Breast epithelium (tissue), 3 donors: ENCODE results near the gene FRMD4A.

Experiments used
- POLR2A ChIP-seq: fragments of 450-650 bp; IDR thresholded peaks from one replicate; pipeline ENCODE4 v1.6.1; 2016; ENCODE audit warnings: antibody characterized with exemption, mild to moderate bottlenecking, moderate library complexity
- POLR2AphosphoS5 ChIP-seq, 3 donors: sonication (generic); formaldehyde crosslinking; IDR thresholded peaks; one replicate each; pipeline ENCODE4 v1.6.1; 2017; ENCODE audit warnings: antibody characterized with exemption in 3 of 3
- TF ChIP-seq, protein P1 (sequence below), 3 donors: fragments of 450-650 bp; IDR thresholded peaks; one replicate each; pipeline ENCODE4 v1.5.1; 2016 to 2017; ENCODE audit warnings: antibody characterized with exemption in 3 of 3, mild to moderate bottlenecking in 3 of 3, moderate library complexity in 3 of 3

DNA sequence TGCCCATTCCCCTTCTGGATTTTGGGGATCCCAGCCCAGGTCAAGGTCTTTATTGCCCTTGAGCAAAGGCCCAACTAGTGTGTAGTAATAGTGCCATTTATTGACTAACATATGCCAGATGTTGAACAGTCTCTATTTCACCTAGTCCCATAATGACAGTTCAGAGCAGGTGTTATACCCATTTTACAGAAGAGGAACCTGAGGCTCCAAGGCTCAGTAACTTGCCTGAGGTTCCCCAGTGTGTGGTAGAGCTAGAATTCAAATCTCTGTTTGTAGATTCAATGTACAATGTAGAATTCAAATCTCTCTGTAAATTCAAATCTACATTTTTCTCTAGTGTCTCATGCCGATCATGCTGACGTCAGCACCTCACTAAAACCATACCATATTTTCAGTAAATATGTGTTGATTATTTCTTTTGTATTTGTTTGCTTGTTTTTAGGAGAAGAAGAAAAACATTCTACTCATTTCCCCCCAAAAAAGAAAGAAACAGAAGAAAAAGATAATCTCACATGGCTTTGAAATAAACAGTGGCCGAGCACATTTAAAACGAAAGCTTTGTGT is 414.3 kb downstream of the FRMD4A start:
- TF ChIP-seq POLR2AphosphoS5 (IDR thresholded peaks at IDR 0.05) (no peak), POLR2A (no peak)
- TF ChIP-seq, protein P1, sequence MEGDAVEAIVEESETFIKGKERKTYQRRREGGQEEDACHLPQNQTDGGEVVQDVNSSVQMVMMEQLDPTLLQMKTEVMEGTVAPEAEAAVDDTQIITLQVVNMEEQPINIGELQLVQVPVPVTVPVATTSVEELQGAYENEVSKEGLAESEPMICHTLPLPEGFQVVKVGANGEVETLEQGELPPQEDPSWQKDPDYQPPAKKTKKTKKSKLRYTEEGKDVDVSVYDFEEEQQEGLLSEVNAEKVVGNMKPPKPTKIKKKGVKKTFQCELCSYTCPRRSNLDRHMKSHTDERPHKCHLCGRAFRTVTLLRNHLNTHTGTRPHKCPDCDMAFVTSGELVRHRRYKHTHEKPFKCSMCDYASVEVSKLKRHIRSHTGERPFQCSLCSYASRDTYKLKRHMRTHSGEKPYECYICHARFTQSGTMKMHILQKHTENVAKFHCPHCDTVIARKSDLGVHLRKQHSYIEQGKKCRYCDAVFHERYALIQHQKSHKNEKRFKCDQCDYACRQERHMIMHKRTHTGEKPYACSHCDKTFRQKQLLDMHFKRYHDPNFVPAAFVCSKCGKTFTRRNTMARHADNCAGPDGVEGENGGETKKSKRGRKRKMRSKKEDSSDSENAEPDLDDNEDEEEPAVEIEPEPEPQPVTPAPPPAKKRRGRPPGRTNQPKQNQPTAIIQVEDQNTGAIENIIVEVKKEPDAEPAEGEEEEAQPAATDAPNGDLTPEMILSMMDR (IDR thresholded peaks at IDR 0.05) = no peak
